ENCODE results near the gene MTRF1.

DNA sequence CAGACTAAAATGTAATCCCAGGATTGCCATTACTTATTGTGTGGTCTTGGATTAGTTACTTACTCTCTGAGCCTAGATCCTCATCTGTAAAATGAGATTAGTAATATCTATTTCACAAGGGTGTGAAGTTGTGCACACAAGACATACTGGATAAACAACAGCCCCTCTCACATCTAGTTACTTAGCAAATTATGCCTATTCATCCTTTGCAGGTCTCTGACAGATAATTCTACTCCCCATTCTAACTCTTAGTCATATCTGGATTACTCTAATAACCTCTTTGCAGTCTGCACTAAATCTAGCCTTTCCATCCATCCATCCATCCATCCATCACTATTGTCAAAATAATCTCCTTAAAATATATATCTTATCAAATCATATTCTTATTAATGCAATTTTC, 12.4 kb downstream of the MTRF1 start:
- TF ChIP-seq, protein P1, sequence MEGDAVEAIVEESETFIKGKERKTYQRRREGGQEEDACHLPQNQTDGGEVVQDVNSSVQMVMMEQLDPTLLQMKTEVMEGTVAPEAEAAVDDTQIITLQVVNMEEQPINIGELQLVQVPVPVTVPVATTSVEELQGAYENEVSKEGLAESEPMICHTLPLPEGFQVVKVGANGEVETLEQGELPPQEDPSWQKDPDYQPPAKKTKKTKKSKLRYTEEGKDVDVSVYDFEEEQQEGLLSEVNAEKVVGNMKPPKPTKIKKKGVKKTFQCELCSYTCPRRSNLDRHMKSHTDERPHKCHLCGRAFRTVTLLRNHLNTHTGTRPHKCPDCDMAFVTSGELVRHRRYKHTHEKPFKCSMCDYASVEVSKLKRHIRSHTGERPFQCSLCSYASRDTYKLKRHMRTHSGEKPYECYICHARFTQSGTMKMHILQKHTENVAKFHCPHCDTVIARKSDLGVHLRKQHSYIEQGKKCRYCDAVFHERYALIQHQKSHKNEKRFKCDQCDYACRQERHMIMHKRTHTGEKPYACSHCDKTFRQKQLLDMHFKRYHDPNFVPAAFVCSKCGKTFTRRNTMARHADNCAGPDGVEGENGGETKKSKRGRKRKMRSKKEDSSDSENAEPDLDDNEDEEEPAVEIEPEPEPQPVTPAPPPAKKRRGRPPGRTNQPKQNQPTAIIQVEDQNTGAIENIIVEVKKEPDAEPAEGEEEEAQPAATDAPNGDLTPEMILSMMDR (IDR thresholded peaks at IDR 0.05 in 2 of 3, conservative IDR thresholded peaks at IDR 0.05 in 1 of 3; ENCODE audit: borderline replicate concordance in 1 of 3, insufficient read depth in 1 of 3, low read depth in 2 of 3, low read length in 2 of 3), result no peak
- TF ChIP-seq POLR2A (IDR thresholded peaks at IDR 0.05; ENCODE audit: borderline replicate concordance, extremely low read depth, insufficient read depth, insufficient read length) (no peak), POLR2AphosphoS5 (IDR thresholded peaks at IDR 0.05; ENCODE audit: low read depth, low read length) (no peak), ZNF274 (IDR thresholded peaks at IDR 0.05; ENCODE audit: low read depth, low read length) (no peak), FOSL1 (IDR thresholded peaks at IDR 0.05; ENCODE audit: low read depth) (no peak), EZH2 (IDR thresholded peaks at IDR 0.05) (no peak), RAD21 (IDR thresholded peaks at IDR 0.05; ENCODE audit: low read depth) (no peak), JUND (IDR thresholded peaks at IDR 0.05) (no peak), SRF (IDR thresholded peaks at IDR 0.05; ENCODE audit: low read depth) (no peak), ZFX (IDR thresholded peaks at IDR 0.05) (no peak), ELF1 (IDR thresholded peaks at IDR 0.05; ENCODE audit: borderline replicate concordance, low read depth) (no peak)
- TF ChIP-seq, protein P2, sequence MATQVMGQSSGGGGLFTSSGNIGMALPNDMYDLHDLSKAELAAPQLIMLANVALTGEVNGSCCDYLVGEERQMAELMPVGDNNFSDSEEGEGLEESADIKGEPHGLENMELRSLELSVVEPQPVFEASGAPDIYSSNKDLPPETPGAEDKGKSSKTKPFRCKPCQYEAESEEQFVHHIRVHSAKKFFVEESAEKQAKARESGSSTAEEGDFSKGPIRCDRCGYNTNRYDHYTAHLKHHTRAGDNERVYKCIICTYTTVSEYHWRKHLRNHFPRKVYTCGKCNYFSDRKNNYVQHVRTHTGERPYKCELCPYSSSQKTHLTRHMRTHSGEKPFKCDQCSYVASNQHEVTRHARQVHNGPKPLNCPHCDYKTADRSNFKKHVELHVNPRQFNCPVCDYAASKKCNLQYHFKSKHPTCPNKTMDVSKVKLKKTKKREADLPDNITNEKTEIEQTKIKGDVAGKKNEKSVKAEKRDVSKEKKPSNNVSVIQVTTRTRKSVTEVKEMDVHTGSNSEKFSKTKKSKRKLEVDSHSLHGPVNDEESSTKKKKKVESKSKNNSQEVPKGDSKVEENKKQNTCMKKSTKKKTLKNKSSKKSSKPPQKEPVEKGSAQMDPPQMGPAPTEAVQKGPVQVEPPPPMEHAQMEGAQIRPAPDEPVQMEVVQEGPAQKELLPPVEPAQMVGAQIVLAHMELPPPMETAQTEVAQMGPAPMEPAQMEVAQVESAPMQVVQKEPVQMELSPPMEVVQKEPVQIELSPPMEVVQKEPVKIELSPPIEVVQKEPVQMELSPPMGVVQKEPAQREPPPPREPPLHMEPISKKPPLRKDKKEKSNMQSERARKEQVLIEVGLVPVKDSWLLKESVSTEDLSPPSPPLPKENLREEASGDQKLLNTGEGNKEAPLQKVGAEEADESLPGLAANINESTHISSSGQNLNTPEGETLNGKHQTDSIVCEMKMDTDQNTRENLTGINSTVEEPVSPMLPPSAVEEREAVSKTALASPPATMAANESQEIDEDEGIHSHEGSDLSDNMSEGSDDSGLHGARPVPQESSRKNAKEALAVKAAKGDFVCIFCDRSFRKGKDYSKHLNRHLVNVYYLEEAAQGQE (IDR thresholded peaks at IDR 0.05; ENCODE audit: low read depth), result no peak
- TF ChIP-seq, protein P3, sequence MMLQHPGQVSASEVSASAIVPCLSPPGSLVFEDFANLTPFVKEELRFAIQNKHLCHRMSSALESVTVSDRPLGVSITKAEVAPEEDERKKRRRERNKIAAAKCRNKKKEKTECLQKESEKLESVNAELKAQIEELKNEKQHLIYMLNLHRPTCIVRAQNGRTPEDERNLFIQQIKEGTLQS (IDR thresholded peaks at IDR 0.05), result no peak
